ENCODE data around the gene SNX5. TPM values are rescaled to one million over a fixed set of nuclear protein-coding genes. Genes with fewer than 3 reads are reported as not detected.

SNX5 gene
- total and polyA plus RNA-seq, 2 of the 8 experiments (the other 6 are each of a cell fraction or from before 2014, with no cell fraction given): 155 to 194 TPM

GRCh38 chr20:17938871-17939619 lies 29.5 kb downstream of the SNX5 start (continued):
- TF ChIP-seq CTCF (IDR thresholded peaks at IDR 0.05; ENCODE audit: control extremely low read depth in 1 of 3, insufficient read depth in 1 of 3, low read depth in 1 of 3, low read length in 3 of 3): peak; percentile 92 to 99 (median 94)
- no peak for TF ChIP-seq SP1 (IDR thresholded peaks at IDR 0.05; ENCODE audit: low read depth, low read length)
- TF ChIP-seq EZH2 (IDR thresholded peaks at IDR 0.05; ENCODE audit: low read depth, low read length, severe bottlenecking): no peak
- no peak; the same call in 1 of the 2 replicates for TF ChIP-seq EGR1 (IDR thresholded peaks at IDR 0.05; ENCODE audit: borderline replicate concordance, low read depth, low read length)
- TF ChIP-seq RAD21 (IDR thresholded peaks at IDR 0.05 in 1 of 2, conservative IDR thresholded peaks at IDR 0.05 in 1 of 2; ENCODE audit: low read depth in 2 of 2, low read length in 2 of 2): peak; percentile 94 to 98
- TF ChIP-seq SIN3A (conservative IDR thresholded peaks at IDR 0.05 in 1 of 2, IDR thresholded peaks at IDR 0.05 in 1 of 2; ENCODE audit: low read depth in 1 of 2, low read length in 2 of 2): peak in 1 of 2 experiments; percentile 77; a peak in 2 of 4 replicates
- TF ChIP-seq ATF3 (IDR thresholded peaks at IDR 0.05; ENCODE audit: insufficient read depth, low read depth, low read length): no peak
- TF ChIP-seq JUND (IDR thresholded peaks at IDR 0.05; ENCODE audit: low read length): 0 out of 2 replicates have a peak, but pooled peaks have one; percentile 38
- TF ChIP-seq YY1 (IDR thresholded peaks at IDR 0.05; ENCODE audit: low read depth, low read length): peak; percentile 32; the same call in 1 of the 2 replicates
- no peak for TF ChIP-seq RBBP5 (IDR thresholded peaks at IDR 0.05; ENCODE audit: borderline replicate concordance, low read depth, low read length)
- TF ChIP-seq KDM1A (IDR thresholded peaks at IDR 0.05; ENCODE audit: borderline replicate concordance, low read length): peak; percentile 15; the same call in 1 of the 2 replicates
- 0 out of 2 replicates have a peak, but pooled peaks have one; percentile 34 for TF ChIP-seq TCF12 (IDR thresholded peaks at IDR 0.05; ENCODE audit: low read depth, low read length)
- TF ChIP-seq POLR2A (IDR thresholded peaks at IDR 0.05; ENCODE audit: control extremely low read depth in 1 of 2, low read depth in 2 of 2, low read length in 2 of 2): peak; percentile 50 to 65; a peak in 2 of 3 replicates
- no peak for TF ChIP-seq SIRT6 (IDR thresholded peaks at IDR 0.05; ENCODE audit: low read length)
- 0 out of 3 replicates have a peak, but pooled peaks of 1 of the 2 experiments have one; percentile 23 for TF ChIP-seq EP300 (IDR thresholded peaks at IDR 0.05; ENCODE audit: borderline replicate concordance in 1 of 2, low read depth in 2 of 2, low read length in 2 of 2)
